GM19035 (cell line): ENCODE measurements around the gene ATP8A1.

Experiments used
- ATAC-seq: cut with Tn5 transposase; IDR thresholded peaks from one replicate; pipeline ENCODE4 v1.9.1; 2021; ENCODE audit not compliant: unreplicated experiment

The ATP8A1 gene

DNA sequence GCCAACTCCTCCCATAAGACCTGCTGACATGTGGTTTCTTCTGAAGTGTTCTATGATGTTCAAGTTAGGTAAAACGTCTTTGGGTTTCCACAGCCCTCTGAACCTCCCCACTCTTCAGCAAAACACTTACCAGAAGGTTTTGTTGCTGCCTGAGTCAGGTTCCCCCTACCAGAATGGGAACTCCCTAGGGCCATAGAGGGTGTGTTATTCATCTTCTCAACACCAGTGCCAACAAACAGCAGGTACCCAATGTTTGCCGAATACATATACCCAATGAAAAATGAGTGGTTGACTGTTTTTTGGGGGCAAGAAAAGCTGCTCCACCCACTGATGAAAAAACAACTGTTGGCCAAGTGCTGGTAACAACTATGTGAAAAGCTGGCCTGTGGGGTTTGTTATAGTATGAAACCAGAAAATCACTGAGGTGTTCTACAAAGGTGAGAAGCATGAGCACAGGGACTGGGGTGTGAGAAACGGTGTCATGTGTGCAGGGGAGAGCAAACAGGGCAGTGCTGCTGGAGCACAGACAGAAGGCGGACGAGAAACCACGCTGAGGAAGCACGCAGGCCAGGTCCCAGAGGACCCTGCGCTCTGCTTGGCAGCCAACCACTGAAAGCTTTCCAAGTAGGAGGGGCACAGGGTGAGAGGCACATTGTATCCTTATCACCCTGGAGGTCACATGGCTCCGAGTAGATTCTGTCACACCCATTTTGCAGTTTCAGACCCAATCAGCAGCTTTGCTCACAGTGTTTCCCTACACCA lies 28.8 kb downstream of the ATP8A1 start:
- ATAC-seq, result peak; percentile 88

DNA sequence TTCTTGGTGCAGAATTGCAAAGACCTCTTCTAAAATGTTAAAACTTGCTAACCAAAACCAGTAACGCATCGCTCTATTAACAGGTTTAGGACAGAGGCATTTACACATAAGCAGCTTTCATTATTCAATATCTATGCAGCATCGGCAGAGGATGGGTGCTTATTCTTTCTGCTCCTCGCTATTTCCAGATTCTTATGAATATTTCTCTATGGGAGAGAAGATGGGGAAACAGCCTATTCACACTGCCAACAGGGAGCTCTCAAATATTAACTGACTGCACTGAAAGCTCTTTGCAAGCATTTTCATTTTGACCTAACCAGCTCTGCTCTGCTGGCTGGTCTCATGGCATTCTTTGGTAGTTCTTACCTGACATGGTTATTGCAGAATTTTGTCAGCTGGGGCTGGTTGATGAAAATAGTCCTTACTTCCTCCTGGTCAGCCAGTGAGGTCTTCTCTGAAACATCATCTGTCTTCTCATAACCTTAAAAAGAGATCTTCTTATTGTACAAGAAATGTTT lies 30.2 kb downstream of the ATP8A1 start:
- ATAC-seq, result no peak

DNA sequence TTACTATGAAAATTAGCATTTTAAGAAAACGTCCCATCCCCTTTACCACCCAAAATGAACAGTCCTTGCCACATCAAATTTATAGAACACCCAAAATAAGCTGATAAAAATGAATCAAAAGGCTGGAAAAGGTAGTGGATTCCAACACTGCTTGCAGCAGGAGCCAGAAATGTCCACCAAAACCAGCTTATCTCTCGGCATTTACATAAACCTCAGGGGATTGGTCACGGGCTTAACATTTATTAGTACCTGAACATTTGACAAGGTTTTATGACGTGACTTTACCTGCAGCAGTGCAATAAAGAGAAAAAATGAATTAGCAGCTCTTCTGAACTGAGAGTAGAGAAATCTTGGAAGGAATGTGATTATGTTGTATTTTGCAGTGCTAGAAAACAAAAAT lies 31.6 kb downstream of the ATP8A1 start:
- no peak for ATAC-seq

DNA sequence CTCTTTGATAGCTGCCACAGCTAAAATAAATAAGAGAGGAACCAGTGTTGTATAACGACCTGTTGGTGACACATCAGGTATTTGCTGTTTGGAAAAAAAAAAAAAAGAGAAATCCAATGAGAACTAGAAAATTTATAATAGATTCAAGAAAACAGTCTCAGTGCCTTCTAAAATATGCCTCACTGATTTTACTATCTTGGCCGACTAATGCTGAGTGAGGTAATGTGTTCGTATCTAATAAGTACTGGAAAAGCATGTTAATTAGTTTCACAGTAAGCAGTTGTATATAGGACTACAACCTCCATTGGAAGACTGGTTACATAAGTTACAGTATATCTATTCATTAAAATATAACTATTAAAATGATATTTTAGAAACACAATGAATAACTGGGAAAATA lies 32.4 kb downstream of the ATP8A1 start:
- ATAC-seq, result no peak

DNA sequence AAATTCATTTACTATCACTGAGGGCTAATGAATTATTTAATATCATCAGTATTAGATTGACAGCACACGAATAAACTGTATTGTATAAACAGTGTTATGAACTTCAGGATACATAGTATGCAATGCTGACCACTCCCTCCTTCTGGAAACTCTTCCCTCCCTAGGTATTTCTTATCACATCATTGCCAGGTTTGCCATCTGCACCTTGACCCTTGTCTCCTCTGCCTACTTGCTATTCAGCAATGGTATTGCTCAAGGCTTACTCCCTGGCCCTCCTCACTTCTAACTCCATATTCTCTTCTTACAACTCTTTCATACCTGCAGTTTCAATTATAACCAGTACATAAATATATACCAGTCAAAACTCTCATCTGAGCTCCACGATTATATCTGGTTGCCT lies 38.9 kb downstream of the ATP8A1 start:
- ATAC-seq, result no peak

DNA sequence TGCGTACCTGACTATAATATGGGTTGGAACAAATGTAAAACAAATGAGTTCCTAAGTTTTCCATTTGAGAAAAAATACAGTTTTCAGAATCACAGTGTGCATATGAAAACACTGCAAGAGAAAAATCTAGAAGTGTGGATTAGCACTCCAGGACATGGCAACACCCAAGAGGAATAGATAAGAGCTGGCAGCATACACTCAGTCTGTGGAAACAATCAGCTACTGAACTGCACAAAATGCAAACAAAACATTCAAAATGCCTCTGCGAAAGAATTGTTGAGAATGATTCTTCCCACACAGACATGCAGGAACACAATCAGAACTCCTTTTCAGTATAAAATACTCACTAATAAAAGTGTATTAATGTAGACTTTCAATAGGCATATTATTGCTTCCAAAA lies 39.9 kb downstream of the ATP8A1 start:
- ATAC-seq, result no peak

DNA sequence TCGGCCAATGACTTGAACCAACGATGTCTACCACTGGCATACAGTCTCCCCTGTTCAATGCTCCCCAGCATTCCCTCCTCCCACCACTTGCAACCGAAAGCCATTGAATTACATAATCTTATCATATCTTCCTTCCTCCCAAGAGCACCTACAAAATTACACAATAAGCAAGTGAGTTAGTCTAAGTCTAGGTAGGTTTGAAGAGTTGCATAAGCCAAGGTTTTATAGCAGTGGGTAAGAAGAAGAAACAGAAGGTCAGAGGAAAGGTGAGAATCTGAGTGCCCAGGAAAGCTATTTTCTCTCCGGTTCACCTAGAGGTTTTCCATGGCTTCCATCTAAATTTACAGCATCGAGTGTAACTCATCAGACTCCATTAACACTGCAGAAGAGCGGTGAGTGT lies 40.3 kb downstream of the ATP8A1 start:
- ATAC-seq, result no peak

DNA sequence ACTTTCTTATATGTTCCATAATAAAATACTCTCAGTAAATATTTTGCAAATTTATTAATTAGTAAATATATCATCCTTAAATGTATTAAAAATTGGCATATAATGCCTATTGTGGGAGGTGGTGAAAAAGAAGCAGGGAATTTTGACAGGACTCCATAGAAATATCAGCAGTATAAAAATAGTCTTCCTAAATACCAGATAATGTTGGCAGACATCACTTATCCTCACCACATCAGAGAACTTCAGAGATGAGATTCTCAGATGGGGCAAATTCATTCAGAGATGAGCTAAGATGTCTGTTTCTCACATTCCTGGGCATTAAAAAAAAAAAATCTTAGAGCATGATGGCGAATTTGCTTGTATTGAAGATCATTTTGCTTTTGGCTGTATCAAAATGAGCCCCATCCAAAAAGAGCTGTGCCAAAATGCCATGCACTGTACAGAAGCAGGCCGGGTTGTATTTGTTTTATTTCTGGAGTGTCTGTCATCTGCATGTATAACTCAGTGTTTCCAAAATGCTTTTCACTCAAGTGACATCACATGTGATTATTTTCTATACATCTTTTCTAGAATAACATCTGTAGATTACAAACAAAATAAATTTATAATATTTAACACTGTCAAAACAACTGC lies 41.7 kb downstream of the ATP8A1 start:
- no peak for ATAC-seq

DNA sequence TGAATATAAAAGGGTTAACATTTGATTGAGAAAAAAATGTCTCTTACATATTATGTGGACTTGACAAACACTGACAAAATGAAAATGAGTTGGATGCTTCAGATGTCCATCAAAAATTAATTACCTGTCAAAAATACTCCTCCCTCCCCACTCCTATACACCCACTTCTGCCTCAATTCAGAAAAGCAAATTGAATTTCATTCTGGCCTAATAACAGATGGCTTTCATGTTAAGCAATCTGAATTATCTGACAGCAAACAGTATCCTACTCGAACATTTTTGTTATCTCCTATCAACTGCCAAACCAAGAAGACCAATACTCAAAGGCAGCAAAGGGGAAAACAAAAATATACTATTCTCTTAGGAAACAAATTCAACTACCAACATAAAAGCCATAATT lies 44.0 kb downstream of the ATP8A1 start:
- ATAC-seq, result no peak

DNA sequence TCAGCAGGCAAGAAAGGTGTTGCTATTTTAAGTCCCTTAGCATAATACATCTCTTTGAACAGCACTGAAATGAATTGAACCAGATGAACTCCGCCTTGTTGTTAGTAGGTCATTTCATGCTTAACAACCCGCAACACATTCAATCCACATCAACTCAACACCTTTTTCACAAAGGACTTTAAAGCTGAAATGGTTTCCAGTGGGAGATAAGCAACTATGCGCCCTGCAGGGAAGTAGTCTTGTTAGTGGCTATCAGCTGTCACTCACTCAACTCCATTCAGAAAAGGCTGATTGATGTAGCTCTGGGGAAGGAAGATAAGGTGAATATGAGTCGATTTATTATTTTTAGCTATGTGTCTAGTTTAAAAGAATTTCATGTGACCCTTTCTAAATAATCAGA lies 46.0 kb downstream of the ATP8A1 start:
- ATAC-seq, result no peak

DNA sequence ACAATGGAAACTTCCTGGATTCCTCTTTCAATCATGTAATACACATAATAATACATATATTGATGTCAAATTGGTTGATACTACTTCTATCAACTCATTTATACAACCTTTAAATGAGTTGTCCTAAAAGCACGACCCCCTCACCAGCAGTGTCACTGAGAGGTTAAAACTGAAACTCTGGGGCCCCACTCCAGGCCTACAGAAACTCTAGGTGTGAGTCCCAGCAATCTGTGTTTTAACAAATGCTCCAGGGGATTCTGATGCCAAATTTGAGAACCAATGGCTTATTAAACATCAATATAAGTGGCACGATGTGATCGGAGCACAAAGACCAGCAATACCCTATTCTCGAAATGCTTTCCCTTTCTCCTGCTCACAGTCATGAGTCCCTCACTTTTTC lies 47.9 kb downstream of the ATP8A1 start:
- ATAC-seq, result no peak

DNA sequence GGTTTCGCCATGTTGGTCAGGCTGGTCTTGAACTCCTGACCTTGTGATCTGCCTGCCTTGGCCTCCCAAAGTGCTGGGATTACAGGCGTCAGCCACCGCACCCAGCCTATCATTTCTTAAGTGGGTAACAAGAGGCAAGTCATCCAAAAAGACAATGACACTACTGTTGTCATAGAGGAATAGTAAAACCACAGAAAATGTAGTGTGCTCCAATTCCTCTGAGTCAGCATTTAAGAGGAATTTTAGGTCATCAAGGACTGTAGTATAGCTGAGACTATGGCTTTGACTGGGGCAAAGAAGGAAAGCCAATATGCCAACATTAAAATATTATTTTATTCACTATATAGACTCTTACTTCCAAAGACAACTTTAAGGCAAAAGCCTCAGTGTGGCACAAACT lies 48.4 kb downstream of the ATP8A1 start:
- ATAC-seq, result no peak

DNA sequence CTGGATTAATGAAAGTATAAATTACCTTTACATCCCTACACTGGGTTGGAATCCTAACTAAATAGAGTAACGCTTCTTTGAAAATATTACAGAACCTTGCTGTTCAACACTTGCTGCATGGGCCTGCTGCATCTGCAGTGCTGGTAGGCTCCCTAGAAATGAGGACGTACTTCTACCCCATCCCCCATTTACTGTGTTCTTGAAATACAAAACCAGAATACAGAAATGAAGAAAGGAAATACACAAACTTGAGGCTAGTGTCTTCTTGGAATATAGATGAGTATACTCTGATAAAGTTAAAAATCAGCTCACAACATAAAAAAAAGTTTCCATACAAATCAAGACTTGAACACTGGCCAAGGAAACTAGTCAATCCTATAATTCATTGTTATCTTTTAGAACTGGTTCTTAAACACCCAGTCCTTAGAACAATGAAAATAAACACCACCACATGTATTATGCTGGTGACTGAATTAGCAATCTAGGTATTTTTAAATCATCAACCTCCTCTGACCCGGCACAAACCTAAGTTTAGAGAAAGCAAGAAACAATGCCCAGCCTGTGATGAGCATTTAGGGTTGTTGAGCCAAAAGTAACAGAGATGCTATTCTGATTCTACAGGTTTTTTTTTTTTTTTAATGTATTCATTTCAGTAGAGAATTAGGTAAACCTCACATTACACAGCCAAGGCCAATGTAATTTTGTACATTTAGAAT lies 49.7 kb downstream of the ATP8A1 start:
- ATAC-seq, result no peak

DNA sequence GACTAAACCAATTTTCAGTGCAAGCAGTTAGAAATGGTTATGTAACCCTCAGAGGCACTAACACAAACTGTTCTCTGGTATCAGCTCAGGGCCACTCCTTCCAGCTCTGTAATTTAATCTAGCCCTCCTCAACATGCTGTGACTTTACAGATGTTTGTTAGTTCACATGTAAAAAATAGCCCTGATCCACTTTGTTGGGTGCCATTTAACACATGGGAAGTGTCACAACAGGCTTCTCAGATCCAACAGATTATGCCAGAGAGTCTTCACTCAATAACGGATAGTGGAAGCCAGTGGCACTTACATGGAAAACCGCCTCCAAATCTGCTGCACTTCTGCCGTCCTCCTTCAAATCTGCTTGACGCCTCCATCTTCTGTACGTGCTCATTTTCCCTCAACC lies 51.6 kb downstream of the ATP8A1 start:
- no peak for ATAC-seq

DNA sequence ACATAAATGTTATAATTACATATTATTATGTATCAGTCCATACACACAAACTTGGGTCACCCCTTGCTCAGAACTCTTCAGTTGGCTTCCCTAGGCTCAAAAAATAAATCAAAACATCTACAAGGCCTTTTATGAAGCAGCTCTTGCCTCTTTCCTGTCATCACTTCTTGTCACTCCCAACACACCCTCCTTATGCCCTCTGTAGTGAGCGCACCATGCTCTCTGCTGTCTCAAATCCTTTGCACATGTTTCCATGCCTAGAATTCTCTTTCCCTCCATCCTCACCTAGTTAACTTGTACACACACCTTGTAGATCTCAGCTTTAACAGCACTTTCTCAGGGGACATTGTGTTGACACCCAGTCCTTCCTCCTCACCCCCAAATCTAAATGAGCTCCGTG lies 53.0 kb downstream of the ATP8A1 start:
- ATAC-seq, result no peak

DNA sequence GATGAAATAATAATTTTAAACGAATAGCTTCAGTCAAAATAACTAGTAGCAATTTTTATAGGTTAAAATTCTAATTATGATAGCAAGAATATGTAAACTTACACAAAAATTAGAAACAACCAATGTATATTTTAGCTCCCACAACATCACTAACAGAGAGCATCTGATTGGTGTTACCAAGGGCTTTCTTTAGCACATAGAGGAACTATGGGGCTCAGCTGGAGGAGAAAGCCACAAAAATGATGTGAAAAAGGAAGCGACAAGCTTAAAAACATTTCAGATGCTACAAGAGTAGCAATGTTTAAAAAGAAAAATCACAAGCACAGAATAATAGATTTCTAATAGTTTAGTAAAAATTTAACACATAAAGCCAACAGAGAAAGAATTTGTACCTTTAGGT lies 56.3 kb downstream of the ATP8A1 start:
- no peak for ATAC-seq

DNA sequence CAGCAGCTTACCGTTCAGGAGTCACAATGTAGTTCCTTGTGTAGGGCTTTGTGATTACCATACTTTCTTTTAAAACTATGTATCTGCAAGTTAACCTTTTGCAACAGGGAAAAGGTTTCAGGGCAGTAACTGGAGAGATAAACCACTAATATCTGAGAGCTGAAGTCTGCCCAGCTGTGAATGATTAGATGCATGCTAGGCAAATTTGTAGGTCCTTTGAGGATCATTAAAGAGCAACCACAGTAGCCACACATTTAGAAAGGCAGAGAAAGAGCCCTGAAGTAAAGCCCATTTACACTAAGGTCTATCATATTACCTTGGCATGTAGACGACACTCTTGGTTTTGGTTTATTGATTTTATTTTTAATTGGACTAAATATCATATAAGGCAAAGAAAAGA lies 60.0 kb downstream of the ATP8A1 start:
- peak; percentile 79 for ATAC-seq

DNA sequence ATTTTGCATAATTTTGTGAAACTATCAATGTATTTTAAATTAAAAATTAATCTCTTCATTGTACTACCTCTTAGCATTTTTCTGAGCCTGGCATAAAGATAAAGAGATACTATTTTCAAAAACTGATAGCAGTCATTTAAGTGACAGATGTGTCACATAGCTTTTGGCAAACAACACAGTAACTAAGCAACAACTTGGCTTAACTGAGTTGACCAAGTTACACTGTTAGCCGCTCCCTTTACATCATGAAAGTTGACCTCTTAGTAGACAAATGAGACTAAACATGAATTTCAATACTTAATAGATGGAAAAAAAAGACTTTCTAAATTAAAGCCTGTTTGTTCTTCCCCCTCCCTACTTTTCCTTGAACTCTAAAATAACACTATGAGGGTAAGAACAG lies 62.0 kb downstream of the ATP8A1 start:
- ATAC-seq, result no peak

DNA sequence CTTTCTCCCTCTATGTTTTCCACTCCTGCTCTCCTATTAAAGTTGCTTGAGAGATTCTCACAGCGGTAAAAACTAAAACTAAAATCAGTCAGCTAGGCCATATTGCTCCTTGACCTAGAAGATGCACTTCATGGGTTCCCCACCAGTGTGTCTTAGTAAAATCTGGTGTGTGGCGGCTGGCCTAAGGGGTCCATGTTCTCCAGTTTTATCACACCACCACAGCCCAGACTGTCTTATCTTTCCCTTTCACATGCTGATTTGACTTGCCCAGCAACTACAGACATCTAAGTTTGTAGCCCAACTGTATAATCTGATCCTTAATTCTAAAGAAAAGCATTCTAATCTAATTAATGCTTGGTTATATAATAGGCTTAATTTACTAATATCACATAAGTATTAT lies 68.0 kb downstream of the ATP8A1 start:
- ATAC-seq, result no peak

DNA sequence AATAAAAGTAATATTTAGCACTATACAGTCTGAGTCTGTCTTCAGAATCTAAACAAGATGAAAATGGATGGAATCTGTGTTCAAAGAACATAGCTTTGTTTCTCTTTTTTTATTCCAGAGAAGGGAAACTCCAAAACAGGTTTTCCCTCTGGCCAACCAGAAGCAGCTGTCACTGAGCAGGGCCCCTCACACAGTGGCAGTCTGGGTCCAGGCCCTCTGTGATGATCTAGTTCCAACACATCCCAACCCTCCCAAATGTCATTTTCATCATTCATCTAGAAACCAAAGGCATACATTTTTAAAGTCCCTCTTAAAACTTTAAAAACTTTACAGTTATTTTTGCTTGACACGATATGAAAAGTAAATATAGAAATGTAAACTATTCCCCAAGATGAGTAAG lies 70.1 kb downstream of the ATP8A1 start:
- no peak for ATAC-seq

DNA sequence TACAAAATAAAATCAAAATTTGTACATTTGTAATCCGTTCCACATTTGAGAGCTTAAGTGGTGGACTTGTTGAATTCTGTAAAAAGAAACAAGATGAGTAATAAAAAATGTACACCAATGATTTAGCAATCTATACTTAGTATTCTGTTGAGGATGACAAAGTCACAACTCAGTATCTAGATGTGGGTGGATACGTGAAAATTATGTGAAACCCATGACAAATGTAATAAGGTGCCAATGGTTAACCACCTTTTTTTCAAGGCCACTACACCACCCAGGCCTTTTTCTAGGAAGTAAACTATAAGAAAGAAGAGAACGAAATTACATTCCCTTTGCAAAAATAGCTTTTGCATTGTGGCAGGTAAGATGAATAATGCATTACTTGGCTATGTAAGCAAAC lies 77.0 kb downstream of the ATP8A1 start:
- ATAC-seq, result no peak

DNA sequence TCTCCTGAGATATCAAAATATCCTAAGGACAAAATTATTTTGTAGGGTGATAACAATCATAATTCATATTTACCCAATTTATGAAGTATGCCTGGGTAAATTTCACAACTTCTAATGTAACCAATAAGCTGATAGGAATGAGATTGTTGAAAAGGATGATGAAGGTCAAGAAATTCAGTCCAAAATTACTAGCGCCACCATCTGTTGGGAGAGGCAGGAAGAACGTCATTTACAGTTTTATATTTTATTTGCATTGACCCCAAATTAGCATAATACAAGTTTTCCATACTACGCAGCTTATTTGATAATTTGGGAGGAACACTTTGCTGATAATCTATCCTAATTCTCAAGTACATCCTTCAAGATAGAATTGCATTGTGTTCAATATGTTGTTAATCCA lies 78.7 kb downstream of the ATP8A1 start:
- no peak for ATAC-seq
